Endodermal cell (in vitro differentiated cells): ENCODE results near the gene CDON. TPM values are rescaled to one million over a fixed set of nuclear protein-coding genes. Genes with fewer than 3 reads are reported as not detected.

Experiments
- DNase-seq: peaks from one replicate; pipeline ENCODE4 v3.0.0-alpha.2; 2017
- H3K27ac ChIP-seq: 2 replicates; pipeline ENCODE4 v1.5.1; 2013; ENCODE audit warnings: mild to moderate bottlenecking, low read depth, low read length, moderate library complexity
- H3K27me3 ChIP-seq: 2 replicates; pipeline ENCODE4 v1.6.1; 2013; ENCODE audit warnings: mild to moderate bottlenecking, low read length, moderate library complexity; ENCODE audit not compliant: insufficient read depth, control insufficient read depth, poor library complexity, severe bottlenecking
- H3K36me3 ChIP-seq: 2 replicates; pipeline ENCODE4 v1.7.0; 2013; ENCODE audit warnings: mild to moderate bottlenecking, low read length, moderate library complexity; ENCODE audit not compliant: control insufficient read depth, insufficient read depth
- H3K4me1 ChIP-seq: one replicate; pipeline ENCODE4 v1.7.0; 2013; ENCODE audit warnings: low read length; ENCODE audit not compliant: control insufficient read depth, insufficient read depth
- H3K4me3 ChIP-seq: 2 replicates; pipeline ENCODE4 v1.5.1; 2013; ENCODE audit warnings: mild to moderate bottlenecking, low read length, moderate library complexity
- H3K9ac ChIP-seq: 2 replicates; pipeline ENCODE4 v1.6.1; 2013; ENCODE audit warnings: mild to moderate bottlenecking, low read length, moderate library complexity; ENCODE audit not compliant: poor library complexity, severe bottlenecking; ENCODE audit errors: extremely low read depth
- H3K9me3 ChIP-seq: 2 replicates; pipeline ENCODE4 v1.6.1; 2013; ENCODE audit warnings: mild to moderate bottlenecking, low read length, moderate library complexity; ENCODE audit not compliant: control insufficient read depth
- H3K27ac Mint-ChIP-seq: 2 replicates; pipeline ENCODE4 v1.8.0; 2020; ENCODE audit warnings: mixed read lengths
- H3K27me3 Mint-ChIP-seq: 2 replicates; pipeline ENCODE4 v1.8.0; 2021; ENCODE audit warnings: mild to moderate bottlenecking, mixed read lengths; ENCODE audit not compliant: insufficient read depth
- H3K36me3 Mint-ChIP-seq: 2 replicates; pipeline ENCODE4 v1.8.0; 2020; ENCODE audit warnings: low read depth, mixed read lengths
- H3K4me1 Mint-ChIP-seq: 2 replicates; pipeline ENCODE4 v1.8.0; 2020; ENCODE audit warnings: mixed read lengths
- H3K4me3 Mint-ChIP-seq: 2 replicates; pipeline ENCODE4 v1.8.0; 2020; ENCODE audit warnings: mild to moderate bottlenecking, moderate library complexity, mixed read lengths
- H3K9me3 Mint-ChIP-seq: 2 replicates; pipeline ENCODE4 v1.8.0; 2020; ENCODE audit warnings: mild to moderate bottlenecking, mixed read lengths
- WGBS, 2 experiments: methylation state at CpG; one replicate each; pipeline versions ENCODE4 v1.1.5 to v1.1.7; 2013; ENCODE audit warnings: missing lambda C conversion rate in 2 of 2, mixed read lengths in 1 of 2; ENCODE audit not compliant: insufficient coverage in 1 of 2, insufficient read length in 1 of 2; 5-methylcytosine and 5-hydroxymethylcytosine counted together
- total RNA-seq, 2 donors: library from RNA; stranded (reverse); fragmentation: NEBNext Ultra II Directional in 1 of 2; extraction: Animal tissue kit (Norgen Biotek cat#: 25700) in 1 of 2; gene quantifications; 2 replicates in 1 of 2; 3 replicates in 1 of 2; pipeline ENCODE4 v1.2.1, GENCODE V29; 2021
- TF ChIP-seq, protein P1 (sequence below): fragments of 200-600 bp; sonication (generic); conservative IDR thresholded peaks from 2 replicates; pipeline ENCODE4 v1.5.0; 2021; ENCODE audit warnings: antibody characterized with exemption, mild to moderate bottlenecking

CDON gene
- total RNA-seq, 2 donors from 2014 or later: 19.2 to 24.5 TPM

DNA sequence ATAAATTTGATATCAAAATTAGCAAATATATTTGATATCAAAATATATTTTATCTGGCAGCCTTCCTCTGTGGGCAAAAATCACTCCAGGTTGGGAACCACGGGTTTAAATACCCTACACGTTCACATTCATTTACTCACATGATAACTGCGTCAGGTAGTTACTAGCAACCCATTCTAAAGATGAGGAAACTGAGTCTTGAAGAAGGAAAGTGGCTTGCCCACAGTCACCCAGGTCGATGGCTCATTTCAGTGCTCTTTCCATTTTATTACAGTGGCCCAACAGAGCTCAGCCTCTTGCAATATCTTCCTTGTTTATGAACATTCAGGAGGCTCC, 19.2 kb upstream of the CDON start:
- Mint-ChIP-seq H3K27me3 (peaks cover 16% of the 10 kb centered on the region), H3K4me1 (peaks cover 32% of the 10 kb centered on the region), H3K9me3 (no peaks in the 10 kb centered on the region), H3K4me3 (no peak overlapping the region), H3K27ac (no peak overlapping the region), H3K36me3 (no peaks in the 10 kb centered on the region)
- Histone ChIP-seq H3K9ac (no peak overlapping the region), H3K4me1 (no peaks in the 10 kb centered on the region), H3K27me3 (peaks cover 68% of the 10 kb centered on the region), H3K4me3 (no peak overlapping the region), H3K27ac (no peak overlapping the region), H3K36me3 (no peaks in the 10 kb centered on the region), H3K9me3 (no peaks in the 10 kb centered on the region)
- 67 to 86% methylated on average over 1 to 4 of the region's 4 CpGs for WGBS, 2 experiments
- TF ChIP-seq, protein P1, sequence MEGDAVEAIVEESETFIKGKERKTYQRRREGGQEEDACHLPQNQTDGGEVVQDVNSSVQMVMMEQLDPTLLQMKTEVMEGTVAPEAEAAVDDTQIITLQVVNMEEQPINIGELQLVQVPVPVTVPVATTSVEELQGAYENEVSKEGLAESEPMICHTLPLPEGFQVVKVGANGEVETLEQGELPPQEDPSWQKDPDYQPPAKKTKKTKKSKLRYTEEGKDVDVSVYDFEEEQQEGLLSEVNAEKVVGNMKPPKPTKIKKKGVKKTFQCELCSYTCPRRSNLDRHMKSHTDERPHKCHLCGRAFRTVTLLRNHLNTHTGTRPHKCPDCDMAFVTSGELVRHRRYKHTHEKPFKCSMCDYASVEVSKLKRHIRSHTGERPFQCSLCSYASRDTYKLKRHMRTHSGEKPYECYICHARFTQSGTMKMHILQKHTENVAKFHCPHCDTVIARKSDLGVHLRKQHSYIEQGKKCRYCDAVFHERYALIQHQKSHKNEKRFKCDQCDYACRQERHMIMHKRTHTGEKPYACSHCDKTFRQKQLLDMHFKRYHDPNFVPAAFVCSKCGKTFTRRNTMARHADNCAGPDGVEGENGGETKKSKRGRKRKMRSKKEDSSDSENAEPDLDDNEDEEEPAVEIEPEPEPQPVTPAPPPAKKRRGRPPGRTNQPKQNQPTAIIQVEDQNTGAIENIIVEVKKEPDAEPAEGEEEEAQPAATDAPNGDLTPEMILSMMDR: no peak
- DNase-seq: no peak

DNA sequence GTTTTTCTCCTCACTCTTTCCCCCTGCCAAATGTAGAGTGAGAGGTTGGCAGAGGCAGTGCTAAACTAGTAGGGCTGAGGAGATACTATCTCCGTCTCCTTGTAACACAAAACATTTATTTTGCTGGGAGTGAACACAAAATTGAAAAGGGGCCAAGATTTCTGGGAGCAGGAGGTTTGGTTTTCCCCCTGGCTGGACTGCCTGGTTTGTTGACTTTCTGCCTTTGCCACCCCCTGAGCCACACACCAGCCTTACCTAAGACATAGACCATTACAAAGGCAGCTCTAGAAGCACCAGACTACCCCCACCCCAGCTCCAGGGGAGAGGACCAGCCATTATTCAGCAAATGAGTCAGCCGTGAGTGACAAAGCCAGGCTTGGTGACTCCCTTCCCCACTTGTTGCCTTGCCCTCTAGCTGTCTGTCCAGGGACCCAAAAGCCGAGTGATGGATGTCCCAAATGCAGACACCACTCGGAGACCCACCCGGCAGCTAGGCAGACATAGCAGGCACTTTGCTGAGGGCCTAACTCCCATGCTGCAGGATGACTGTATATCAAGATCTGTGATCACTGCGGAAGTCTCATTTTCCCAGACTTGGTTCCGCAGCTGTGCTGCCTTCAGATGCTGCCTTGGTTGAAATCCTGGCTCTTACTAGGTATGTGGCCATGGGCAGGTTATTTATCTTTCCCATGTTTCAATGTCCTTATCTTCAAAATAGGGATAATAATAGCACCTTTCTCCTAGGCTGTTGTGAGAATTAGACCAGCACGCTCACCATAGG, 17.7 kb upstream of the CDON start:
- peaks cover 77% of the 10 kb centered on the region for H3K27me3 ChIP-seq
- Mint-ChIP-seq H3K27me3 (peaks cover 23% of the 10 kb centered on the region), H3K27ac (peak overlapping the region; percentile 90), H3K4me1 (peaks cover 38% of the 10 kb centered on the region), H3K9me3 (no peaks in the 10 kb centered on the region), H3K36me3 (no peaks in the 10 kb centered on the region), H3K4me3 (no peak overlapping the region)
- no peaks in the 10 kb centered on the region for H3K36me3 ChIP-seq
- no peak overlapping the region for H3K9ac ChIP-seq
- H3K27ac ChIP-seq: peak overlapping the region; percentile 53
- no peaks in the 10 kb centered on the region for H3K4me1 ChIP-seq
- H3K9me3 ChIP-seq: no peaks in the 10 kb centered on the region
- TF ChIP-seq, protein P1: no peak
- H3K4me3 ChIP-seq: no peak overlapping the region
- DNase-seq: peak; percentile 77
- WGBS, 2 experiments: 62 to 75% methylated on average over 5 to 7 of the region's 8 CpGs

DNA sequence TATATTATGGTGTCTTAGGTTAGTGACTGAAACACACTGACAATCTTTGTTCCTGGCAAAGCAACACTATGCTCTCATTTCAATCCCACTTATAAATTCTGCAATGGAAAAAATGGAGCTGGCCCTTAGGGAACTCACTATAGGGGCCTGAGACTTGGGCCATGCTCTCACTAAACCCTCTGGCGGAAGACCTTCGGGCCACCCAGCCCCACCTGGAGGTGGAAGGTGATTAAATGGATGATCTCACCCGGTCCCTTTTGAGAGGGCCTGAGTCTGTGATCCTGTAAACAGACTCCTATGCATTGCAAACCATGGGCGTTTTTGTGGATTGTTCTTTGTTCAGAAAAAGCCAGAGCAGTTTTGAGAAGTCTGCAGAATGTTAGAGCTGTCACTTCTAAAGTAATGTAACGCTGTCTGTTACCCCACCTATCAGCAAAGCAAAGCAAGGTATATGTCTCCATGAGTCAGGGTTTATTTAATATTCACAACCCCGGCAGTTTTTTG, 17.0 kb upstream of the CDON start:
- no peak overlapping the region for H3K9ac ChIP-seq
- WGBS, 2 experiments: 44% methylated on average over 5 to 6 of the region's 6 CpGs
- Mint-ChIP-seq H3K27me3 (peaks cover 26% of the 10 kb centered on the region), H3K9me3 (no peaks in the 10 kb centered on the region), H3K4me1 (peaks cover 38% of the 10 kb centered on the region), H3K27ac (peak overlapping the region; percentile 90), H3K4me3 (no peak overlapping the region), H3K36me3 (no peaks in the 10 kb centered on the region)
- peak; percentile 89 for DNase-seq
- peak overlapping the region; percentile 53 for H3K27ac ChIP-seq
- H3K27me3 ChIP-seq: peaks cover 79% of the 10 kb centered on the region
- no peaks in the 10 kb centered on the region for H3K36me3 ChIP-seq
- TF ChIP-seq, protein P1: peak; percentile 66
- H3K9me3 ChIP-seq: no peaks in the 10 kb centered on the region
- no peaks in the 10 kb centered on the region for H3K4me1 ChIP-seq
- no peak overlapping the region for H3K4me3 ChIP-seq
